CD14-positive monocyte (primary cell): ENCODE data around the gene PAM. TPM values are rescaled to one million over a fixed set of nuclear protein-coding genes. Genes with fewer than 3 reads are reported as not detected.

Experiments used
- DNase-seq, 3 donors: peaks; one replicate each; pipeline ENCODE4 v3.0.0-alpha.2; 2011 to 2022
- H2AFZ ChIP-seq: 2 replicates; pipeline ENCODE4 v1.6.0; 2012; ENCODE audit warnings: mild to moderate bottlenecking, low read depth, low read length, inconsistent platforms; ENCODE audit not compliant: insufficient read depth, poor library complexity, severe bottlenecking
- H3K27ac ChIP-seq, 2 donors: 1 replicate in 1 of 2; 2 replicates in 1 of 2; pipeline ENCODE4 v1.5.1; 2012 to 2013; ENCODE audit warnings: low read length in 2 of 2, control low read depth in 1 of 2, inconsistent platforms in 1 of 2, low read depth in 1 of 2, mild to moderate bottlenecking in 1 of 2
- H3K27me3 ChIP-seq, 2 donors: one replicate each; pipeline versions ENCODE4 v1.6.0 to v1.6.1; 2011 to 2013; ENCODE audit warnings: low read length in 2 of 2; ENCODE audit not compliant: control insufficient read depth in 2 of 2, insufficient read depth in 2 of 2
- H3K36me3 ChIP-seq, 2 donors: replicated peaks in 1 of 2; 1 replicate in 1 of 2; 2 replicates in 1 of 2; pipeline versions ENCODE4 v1.5.1 to v1.6.1; 2012 to 2013; ENCODE audit warnings: low read length in 2 of 2, control low read depth in 1 of 2, inconsistent platforms in 1 of 2, mild to moderate bottlenecking in 1 of 2; ENCODE audit not compliant: insufficient read depth in 2 of 2, control insufficient read depth in 1 of 2
- H3K4me1 ChIP-seq, 2 donors: 1 replicate in 1 of 2; 2 replicates in 1 of 2; pipeline versions ENCODE4 v1.5.1 to v1.6.1; 2012 to 2013; ENCODE audit warnings: low read length in 2 of 2, control low read depth in 1 of 2, inconsistent platforms in 1 of 2, mild to moderate bottlenecking in 1 of 2, moderate library complexity in 1 of 2; ENCODE audit not compliant: insufficient read depth in 2 of 2, control insufficient read depth in 1 of 2
- H3K4me2 ChIP-seq: replicated peaks from 2 replicates; pipeline ENCODE3; 2012; ENCODE audit warnings: low read length, moderate library complexity, mild to moderate bottlenecking; ENCODE audit not compliant: poor library complexity, severe bottlenecking; ENCODE audit errors: extremely low read depth
- H3K4me3 ChIP-seq, 3 experiments: fragments of 200-600 bp in 1 of 3; sonication (generic) in 1 of 3; replicated peaks in 1 of 3; 1 replicate in 2 of 3; 2 replicates in 1 of 3; pipeline ENCODE4 v1.5.1; 2011 to 2013; ENCODE audit warnings: low read length in 3 of 3, mild to moderate bottlenecking in 3 of 3, control low read depth in 2 of 3, low read depth in 2 of 3, inconsistent platforms in 1 of 3, moderate library complexity in 1 of 3
- H3K79me2 ChIP-seq: 2 replicates; pipeline ENCODE4 v1.6.0; 2012; ENCODE audit warnings: mild to moderate bottlenecking, control low read depth, inconsistent platforms, low read length, moderate library complexity; ENCODE audit not compliant: insufficient read depth
- H3K9ac ChIP-seq: 2 replicates; pipeline ENCODE4 v1.6.0; 2017; ENCODE audit warnings: low read length, mild to moderate bottlenecking; ENCODE audit not compliant: insufficient read depth, poor library complexity, severe bottlenecking
- H3K9me3 ChIP-seq, 2 donors: replicated peaks in 1 of 2; 1 replicate in 1 of 2; 2 replicates in 1 of 2; pipeline versions ENCODE4 v1.5.1 to v1.6.1; 2012 to 2013; ENCODE audit warnings: low read length in 2 of 2, control low read depth in 1 of 2; ENCODE audit not compliant: control insufficient read depth in 1 of 2, insufficient read depth in 1 of 2
- H4K20me1 ChIP-seq: 2 replicates; pipeline ENCODE4 v1.6.0; 2012; ENCODE audit warnings: mild to moderate bottlenecking, low read length, control low read depth, moderate library complexity; ENCODE audit not compliant: insufficient read depth
- H3K27ac Mint-ChIP-seq, 7 donors: one replicate each; pipeline ENCODE4 v1.8.0; 2020; ENCODE audit warnings: mild to moderate bottlenecking in 7 of 7, mixed read lengths in 7 of 7, moderate library complexity in 6 of 7, inconsistent platforms in 2 of 7
- H3K27me3 Mint-ChIP-seq, 3 donors: one replicate each; pipeline ENCODE4 v1.8.0; 2021 to 2022; ENCODE audit warnings: low read depth in 3 of 3, mild to moderate bottlenecking in 3 of 3, mixed read lengths in 3 of 3, moderate library complexity in 3 of 3, inconsistent platforms in 1 of 3
- H3K36me3 Mint-ChIP-seq, 2 donors: one replicate each; pipeline ENCODE4 v1.8.0; 2020; ENCODE audit warnings: mixed read lengths in 2 of 2, inconsistent platforms in 1 of 2, mild to moderate bottlenecking in 1 of 2
- H3K4me1 Mint-ChIP-seq: one replicate; pipeline ENCODE4 v1.8.0; 2020; ENCODE audit warnings: mild to moderate bottlenecking, mixed read lengths
- H3K4me3 Mint-ChIP-seq, 2 donors: one replicate each; pipeline ENCODE4 v1.8.0; 2020; ENCODE audit warnings: mild to moderate bottlenecking in 2 of 2, mixed read lengths in 2 of 2, moderate library complexity in 1 of 2
- H3K9me3 Mint-ChIP-seq, 7 donors: one replicate each; pipeline ENCODE4 v1.8.0; 2020 to 2022; ENCODE audit warnings: mixed read lengths in 7 of 7, mild to moderate bottlenecking in 6 of 7, moderate library complexity in 6 of 7, inconsistent platforms in 2 of 7
- CTCF ChIP-seq: fragments of 200-600 bp; IDR thresholded peaks from one replicate; pipeline ENCODE4 v1.8.0; 2022; ENCODE audit warnings: antibody characterized with exemption, mild to moderate bottlenecking
- WGBS: methylation state at CpG from one replicate; pipeline ENCODE4 v1.1.5; 2013; ENCODE audit warnings: missing lambda C conversion rate; ENCODE audit not compliant: insufficient coverage; 5-methylcytosine and 5-hydroxymethylcytosine counted together
- intact Hi-C, 2 donors: fragments of 100-400 bp; cut with micrococcal nuclease; formaldehyde crosslinking; loops; one replicate each; pipeline versions ENCODE4 v1.15.0 to v1.15.1; 2023
- polyA plus RNA-seq, 3 donors: library from polyadenylated mRNA; depleted of rRNA in 1 of 3; unstranded in 2 of 3; stranded (reverse) in 1 of 3; fragments of 300-500 nt in 2 of 3; fragments of >200 nt in 1 of 3; fragmentation: Illumina TruSeq in 2 of 3; gene quantifications; 1 replicate in 2 of 3; 2 replicates in 1 of 3; pipeline ENCODE4 v1.2.3, GENCODE V29; 2012 to 2021

Gene PAM
- polyA plus RNA-seq, 3 donors = 11.8 to 27.4 (median 12.8) TPM

DNA sequence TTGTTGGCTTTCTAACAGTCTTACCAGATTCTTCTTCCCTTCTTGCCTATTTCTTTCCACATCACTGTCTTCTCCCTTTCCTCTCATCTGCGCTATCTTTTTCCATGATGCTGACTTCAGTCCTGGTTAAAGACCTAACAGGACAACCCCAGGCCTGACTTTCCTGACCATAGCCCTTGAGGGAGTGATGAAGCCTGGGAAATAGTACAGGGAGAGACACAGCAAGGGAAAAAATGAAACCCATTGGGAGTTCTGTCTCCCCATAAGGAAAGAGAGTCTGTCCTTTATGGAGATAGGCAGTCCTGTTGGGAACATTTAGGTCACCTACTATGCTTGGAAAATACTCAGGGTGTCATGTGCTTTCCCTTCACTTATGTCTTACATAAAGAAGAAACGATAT is 272.2 kb downstream of the PAM start:
- no peak overlapping the region for H3K27ac ChIP-seq
- no peaks in the 10 kb centered on the region for H3K9me3 Mint-ChIP-seq
- H3K4me1 Mint-ChIP-seq = peaks cover 4% of the 10 kb centered on the region
- no peak overlapping the region for H3K4me3 ChIP-seq
- H3K27ac Mint-ChIP-seq = no peak overlapping the region
- no peaks in the 10 kb centered on the region for H3K27me3 ChIP-seq
- H3K4me2 ChIP-seq = no peak overlapping the region
- H3K36me3 ChIP-seq = peaks cover 0 to 8% of the 10 kb centered on the region in 2 donors
- H3K9me3 ChIP-seq = no peaks in the 10 kb centered on the region
- H4K20me1 ChIP-seq = no peaks in the 10 kb centered on the region
- WGBS = no CpG with 5 or more reads among the region's 2 CpGs
- peaks cover 0 to 27% of the 10 kb centered on the region in 2 donors for H3K36me3 Mint-ChIP-seq
- DNase-seq = no peak
- H3K27me3 Mint-ChIP-seq = peaks cover 0 to under 1% (median 0%) of the 10 kb centered on the region in 3 donors
- H3K4me3 Mint-ChIP-seq = no peak overlapping the region
- TF ChIP-seq CTCF = no peak
- H3K4me1 ChIP-seq = no peaks in the 10 kb centered on the region
- no peak overlapping the region for H2AFZ ChIP-seq
- no peaks in the 10 kb centered on the region for H3K79me2 ChIP-seq
- intact Hi-C loops = no loop called here
- no peak overlapping the region for H3K9ac ChIP-seq

DNA sequence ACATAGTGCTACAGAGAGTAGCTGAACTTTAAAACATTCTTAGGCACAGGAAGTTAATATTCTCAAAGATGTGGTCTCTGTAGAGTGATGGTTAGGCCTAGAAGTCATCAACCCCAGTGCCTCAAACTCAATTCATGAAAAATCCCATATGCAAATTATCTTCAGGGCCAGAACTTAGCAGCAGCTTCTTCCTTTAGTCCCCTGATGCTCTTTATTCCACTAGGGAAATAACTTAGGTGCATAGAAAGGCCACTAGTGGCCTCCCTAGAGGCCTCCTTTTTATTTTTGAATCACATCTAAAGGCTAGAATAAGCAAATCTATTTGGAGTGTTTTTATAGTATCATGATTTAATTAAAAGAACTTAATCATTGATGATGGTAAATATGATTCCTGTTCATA is 276.5 kb downstream of the PAM start:
- H3K4me3 Mint-ChIP-seq = no peak overlapping the region
- H3K27me3 ChIP-seq = no peaks in the 10 kb centered on the region
- H3K79me2 ChIP-seq = no peaks in the 10 kb centered on the region
- peaks cover 0 to 17% (median 7%) of the 10 kb centered on the region in 7 donors for H3K9me3 Mint-ChIP-seq
- H3K27ac Mint-ChIP-seq = no peak overlapping the region
- no peak overlapping the region for H3K4me3 ChIP-seq
- H3K36me3 ChIP-seq = peaks cover 0 to 8% of the 10 kb centered on the region in 2 donors
- H3K36me3 Mint-ChIP-seq = peaks cover 0 to 16% of the 10 kb centered on the region in 2 donors
- H3K9ac ChIP-seq = no peak overlapping the region
- peaks cover 0 to 5% (median 0%) of the 10 kb centered on the region in 3 donors for H3K27me3 Mint-ChIP-seq
- H3K4me1 ChIP-seq = no peaks in the 10 kb centered on the region
- no peaks in the 10 kb centered on the region for H3K4me1 Mint-ChIP-seq
- H3K9me3 ChIP-seq = peaks cover 0 to 17% of the 10 kb centered on the region in 2 donors
- TF ChIP-seq CTCF = no peak
- no peak overlapping the region for H3K4me2 ChIP-seq
- H3K27ac ChIP-seq = no peak overlapping the region
- intact Hi-C loops = no loop called here
- no peaks in the 10 kb centered on the region for H4K20me1 ChIP-seq
- no peak overlapping the region for H2AFZ ChIP-seq
- DNase-seq = no peak
